Liver (tissue), 3 donors: ENCODE data around the gene PNKD.

Experiments
- CTCF ChIP-seq: fragments of 150-350 bp; IDR thresholded peaks from 2 replicates; pipeline ENCODE4 v1.5.1; 2017; ENCODE audit warnings: improper control_type of control experiment, low read depth, low read length; ENCODE audit not compliant: missing input control
- TAF1 ChIP-seq: conservative IDR thresholded peaks from 2 replicates; pipeline ENCODE4 v1.6.1; 2016; ENCODE audit warnings: antibody characterized with exemption, mild to moderate bottlenecking
- donor health status: healthy.
- donor health status: healthy.

- TF ChIP-seq CTCF (no peak), TAF1 (no peak)
Measured at GRCh38 chr2:218386505-218387368, 116.4 kb downstream of the PNKD start.
